Adrenal gland (tissue), 5 donors: ENCODE measurements around the gene REEP3.

ENCODE experiments used
- POLR2A ChIP-seq, 2 donors: fragments of 450-650 bp; IDR thresholded peaks; one replicate each; pipeline ENCODE4 v1.6.1; 2017; ENCODE audit warnings: antibody characterized with exemption in 2 of 2, mild to moderate bottlenecking in 2 of 2, moderate library complexity in 1 of 2
- TF ChIP-seq, protein P1 (sequence below), 6 experiments: fragments of 450-650 bp in 4 of 6; fragments of 200-600 bp in 2 of 6; sonication (generic) in 1 of 6; IDR thresholded peaks; 1 replicate in 5 of 6; 2 replicates in 1 of 6; pipeline versions ENCODE4 v1.5.1 to v1.8.0; 2016 to 2021; ENCODE audit warnings: antibody characterized with exemption in 6 of 6, mild to moderate bottlenecking in 2 of 6, moderate library complexity in 1 of 6
- donor health status: DM: no; HTN: no; CAD: no.

GRCh38 chr10:63596924-63597323 lies 75.7 kb downstream of the REEP3 start:
- TF ChIP-seq POLR2A (IDR thresholded peaks at IDR 0.05) = no peak
- TF ChIP-seq, protein P1, sequence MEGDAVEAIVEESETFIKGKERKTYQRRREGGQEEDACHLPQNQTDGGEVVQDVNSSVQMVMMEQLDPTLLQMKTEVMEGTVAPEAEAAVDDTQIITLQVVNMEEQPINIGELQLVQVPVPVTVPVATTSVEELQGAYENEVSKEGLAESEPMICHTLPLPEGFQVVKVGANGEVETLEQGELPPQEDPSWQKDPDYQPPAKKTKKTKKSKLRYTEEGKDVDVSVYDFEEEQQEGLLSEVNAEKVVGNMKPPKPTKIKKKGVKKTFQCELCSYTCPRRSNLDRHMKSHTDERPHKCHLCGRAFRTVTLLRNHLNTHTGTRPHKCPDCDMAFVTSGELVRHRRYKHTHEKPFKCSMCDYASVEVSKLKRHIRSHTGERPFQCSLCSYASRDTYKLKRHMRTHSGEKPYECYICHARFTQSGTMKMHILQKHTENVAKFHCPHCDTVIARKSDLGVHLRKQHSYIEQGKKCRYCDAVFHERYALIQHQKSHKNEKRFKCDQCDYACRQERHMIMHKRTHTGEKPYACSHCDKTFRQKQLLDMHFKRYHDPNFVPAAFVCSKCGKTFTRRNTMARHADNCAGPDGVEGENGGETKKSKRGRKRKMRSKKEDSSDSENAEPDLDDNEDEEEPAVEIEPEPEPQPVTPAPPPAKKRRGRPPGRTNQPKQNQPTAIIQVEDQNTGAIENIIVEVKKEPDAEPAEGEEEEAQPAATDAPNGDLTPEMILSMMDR (IDR thresholded peaks at IDR 0.05) = no peak
